ENCODE data around the gene INPP5A. TPM values are rescaled to one million over a fixed set of nuclear protein-coding genes. Genes with fewer than 3 reads are reported as not detected.

INPP5A gene
- total and polyA plus RNA-seq, 10 donors: 11.1 to 41.3 (median 30.8) TPM

- intact Hi-C loops (cut with DNase I; ENCODE audit: low total_unique reads): no loop called here
- H3K4me3 ChIP-seq: no peak overlapping the region
- DNase-seq: peak; percentile 75
These were observed 26.1 kb downstream of the INPP5A start for GRCh38 chr10:132563485-132564248.

DNA sequence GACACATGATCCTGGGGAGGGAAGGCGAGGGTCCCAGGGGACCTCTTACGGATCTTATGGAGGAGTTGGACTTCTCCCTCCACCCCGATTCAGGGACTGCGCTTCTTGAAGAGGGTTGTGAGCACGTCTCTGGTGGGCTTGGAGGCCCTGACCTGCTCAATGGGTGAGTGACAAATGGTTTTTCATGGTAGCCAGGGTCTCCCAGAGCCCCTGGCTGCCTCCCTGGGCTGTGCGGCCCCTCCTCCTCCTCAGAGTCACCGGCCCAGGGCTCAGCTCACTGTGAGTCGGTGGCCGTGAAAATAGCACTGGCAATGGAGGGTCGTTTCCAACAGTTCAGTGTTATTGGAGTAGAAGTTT is 26.6 kb downstream of the INPP5A start:
- no peak for TF ChIP-seq CTCF (IDR thresholded peaks at IDR 0.05 in 8 of 11, conservative IDR thresholded peaks at IDR 0.05 in 3 of 11)
- TF ChIP-seq POLR2A (IDR thresholded peaks at IDR 0.05): no peak
- TF ChIP-seq POLR2AphosphoS5 (IDR thresholded peaks at IDR 0.05): no peak
- 87 to 94% (median 93%) methylated on average over 10 of the region's 10 CpGs for WGBS, 5 donors
- intact Hi-C loops (cut with DNase I; ENCODE audit: low total_unique reads): no loop called here
- Histone ChIP-seq H3K4me3 (no peak overlapping the region), H3K4me1 (peaks cover 5 to 68% (median 35%) of the 10 kb centered on the region in 6 donors), H3K27me3 (replicated peaks in 1 of 7) (no peaks in the 10 kb centered on the region), H3K27ac (no peak overlapping the region), H3K36me3 (peaks cover 0 to 8% (median 0%) of the 10 kb centered on the region in 6 donors), H3K9me3 (no peaks in the 10 kb centered on the region)
- peak; percentile 67 for DNase-seq

More at GRCh38 chr10:132563485-132564248, 26.1 kb downstream of the INPP5A start:
- no peaks in the 10 kb centered on the region for H3K9me3 ChIP-seq
- peaks cover 0 to 8% (median 0%) of the 10 kb centered on the region in 6 donors for H3K36me3 ChIP-seq
- TF ChIP-seq POLR2AphosphoS5 (IDR thresholded peaks at IDR 0.05) (peak in 1 of 3 donors; percentile 1), CTCF (IDR thresholded peaks at IDR 0.05 in 8 of 11, conservative IDR thresholded peaks at IDR 0.05 in 3 of 11) (no peak)
- 78 to 85% (median 78%) methylated on average over 17 to 24 of the region's 24 CpGs for WGBS, 5 donors
- H3K4me1 ChIP-seq: peaks cover 5 to 74% (median 36%) of the 10 kb centered on the region in 6 donors
- no peak overlapping the region for H3K27ac ChIP-seq
- H3K27me3 ChIP-seq (replicated peaks in 1 of 7): no peaks in the 10 kb centered on the region

DNA sequence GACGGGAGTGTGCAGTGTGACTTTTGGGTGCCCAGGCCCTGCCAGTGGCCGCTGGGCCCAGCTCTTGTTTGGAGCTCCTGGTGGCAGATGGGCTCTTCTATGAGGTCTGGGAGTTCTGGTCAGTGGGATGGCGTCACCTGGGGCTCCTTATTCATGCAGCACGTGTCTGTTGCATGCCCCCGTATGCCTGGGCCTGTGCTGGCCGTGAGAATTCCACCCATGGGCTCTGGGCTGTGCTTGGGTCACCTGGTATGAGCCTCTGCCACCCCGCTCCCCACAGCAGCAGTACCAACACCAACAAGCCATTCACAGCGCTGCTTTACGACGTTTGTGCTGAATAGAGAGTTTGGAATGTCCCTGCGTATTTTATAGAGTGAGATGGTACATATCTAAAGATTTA is 27.1 kb downstream of the INPP5A start:
- H3K4me3 ChIP-seq: no peak overlapping the region
- TF ChIP-seq POLR2A (IDR thresholded peaks at IDR 0.05): no peak
- TF ChIP-seq POLR2AphosphoS5 (IDR thresholded peaks at IDR 0.05): no peak
- no peak for TF ChIP-seq CTCF (IDR thresholded peaks at IDR 0.05 in 8 of 11, conservative IDR thresholded peaks at IDR 0.05 in 3 of 11)
- peaks cover 0 to 8% (median 0%) of the 10 kb centered on the region in 6 donors for H3K36me3 ChIP-seq
- peaks cover 5 to 67% (median 32%) of the 10 kb centered on the region in 6 donors for H3K4me1 ChIP-seq
- no peaks in the 10 kb centered on the region for H3K27me3 ChIP-seq (replicated peaks in 1 of 7)
- no peak overlapping the region for H3K27ac ChIP-seq
- no peaks in the 10 kb centered on the region for H3K9me3 ChIP-seq
- peak; percentile 40 for DNase-seq
- WGBS, 5 donors: 91 to 93% (median 91%) methylated on average over 10 to 11 of the region's 11 CpGs
- intact Hi-C loops (cut with DNase I; ENCODE audit: low total_unique reads): no loop called here

DNA sequence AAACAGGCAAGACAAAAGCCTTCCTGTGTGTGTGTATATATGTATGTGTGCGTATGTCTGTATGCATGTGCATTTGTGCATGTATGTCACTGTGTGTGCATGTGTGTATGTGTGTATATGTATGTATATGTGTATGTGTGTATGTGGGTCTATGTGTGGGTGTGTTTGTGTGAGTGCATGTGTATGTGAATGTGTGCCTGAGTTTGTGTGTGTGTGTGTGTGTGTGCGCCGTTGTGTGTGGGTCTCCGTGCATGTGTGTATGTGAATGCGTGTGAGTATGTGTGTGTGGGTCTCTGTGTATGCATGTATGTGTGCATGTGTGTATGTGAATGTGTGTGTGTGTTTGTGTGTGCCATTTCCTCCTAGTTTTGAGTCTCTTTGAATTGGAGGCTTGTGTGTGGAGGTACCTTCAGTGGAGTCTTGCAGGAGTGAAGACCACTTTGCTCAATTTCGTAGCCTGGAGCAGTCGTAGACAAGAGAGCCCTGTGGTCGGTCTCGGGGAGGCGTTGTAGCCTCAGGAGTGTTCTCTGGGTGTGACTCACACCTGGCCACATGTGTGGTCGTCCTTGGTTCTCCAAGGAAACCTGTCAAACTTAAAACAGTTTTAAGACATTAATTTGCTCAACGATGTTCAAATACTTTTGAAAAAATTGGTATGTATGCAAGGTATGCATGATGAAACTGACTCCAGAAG is 28.1 kb downstream of the INPP5A start:
- Histone ChIP-seq H3K27ac (no peak overlapping the region), H3K9me3 (no peaks in the 10 kb centered on the region), H3K36me3 (peaks cover 0 to 8% (median 0%) of the 10 kb centered on the region in 6 donors), H3K4me3 (no peak overlapping the region), H3K27me3 (replicated peaks in 1 of 7) (no peaks in the 10 kb centered on the region), H3K4me1 (peaks cover 2 to 67% (median 29%) of the 10 kb centered on the region in 6 donors)
- 91 to 95% (median 93%) methylated on average over 12 of the region's 12 CpGs for WGBS, 5 donors
- TF ChIP-seq POLR2AphosphoS5 (IDR thresholded peaks at IDR 0.05) (no peak), CTCF (IDR thresholded peaks at IDR 0.05 in 8 of 11, conservative IDR thresholded peaks at IDR 0.05 in 3 of 11) (no peak), POLR2A (IDR thresholded peaks at IDR 0.05) (no peak)
- intact Hi-C loops (cut with DNase I; ENCODE audit: low total_unique reads): no loop called here
- DNase-seq: peak; percentile 29
